ENCODE measurements around the gene UBE2E2. TPM values are rescaled to one million over a fixed set of nuclear protein-coding genes. Genes with fewer than 3 reads are reported as not detected.

Gene UBE2E2
- total and polyA plus RNA-seq, 2 donors (not counting 1 experiment from before 2014, with no cell fraction given) = 16.0 to 45.0 TPM

DNA sequence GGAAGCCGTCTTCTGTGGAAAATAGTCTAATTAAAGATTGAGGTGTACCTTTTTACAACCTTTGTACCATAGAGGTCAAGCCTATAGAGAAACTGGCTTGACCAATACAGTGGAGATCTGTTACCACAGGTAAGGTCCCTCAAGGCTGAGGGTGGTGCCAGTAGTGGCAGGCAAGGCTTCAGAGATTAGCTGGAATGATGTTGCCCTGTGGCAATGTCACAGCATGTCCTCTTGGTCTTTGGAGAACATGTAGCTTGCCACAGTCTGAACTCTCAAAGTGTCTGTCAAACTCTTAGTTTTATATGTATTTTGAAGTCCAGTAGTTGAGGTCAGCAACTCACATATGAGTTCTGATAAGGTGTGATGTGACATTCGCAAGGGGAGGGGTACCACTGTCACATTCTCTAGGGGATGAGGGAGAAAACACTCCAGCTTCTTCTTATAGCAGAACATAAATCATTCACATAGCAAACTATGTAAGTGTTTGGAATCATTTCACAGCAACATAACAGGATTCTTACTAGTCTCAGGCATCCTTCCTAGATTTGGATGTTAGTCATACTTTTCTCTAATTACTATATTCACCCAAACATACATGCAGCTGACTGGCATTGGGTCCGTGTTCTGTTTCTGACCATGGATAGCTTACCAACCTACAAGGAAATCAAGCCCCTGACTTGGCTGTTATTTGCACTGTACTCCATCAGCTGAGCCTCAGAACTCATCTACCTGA, 173.6 kb downstream of the UBE2E2 start:
- peaks cover 52% of the 10 kb centered on the region for H3K4me1 Mint-ChIP-seq
- no peaks in the 10 kb centered on the region for H4K20me1 ChIP-seq (ENCODE audit: control insufficient read depth, insufficient read depth, low read length, poor library complexity, severe bottlenecking)
- no peak overlapping the region for H3K4me3 Mint-ChIP-seq

More for the DNA sequence above, 173.6 kb downstream of the UBE2E2 start:
- Histone ChIP-seq H3K4me1 (ENCODE audit: control insufficient read depth in 2 of 2, insufficient read depth in 2 of 2, low read length in 2 of 2) (peaks cover 19 to 27% of the 10 kb centered on the region in 2 donors), H3K27me3 (replicated peaks in 1 of 4; ENCODE audit: control extremely low read depth in 1 of 4, control insufficient read depth in 3 of 4, insufficient read depth in 4 of 4, low read length in 3 of 4) (no peaks in the 10 kb centered on the region), H2AFZ (ENCODE audit: insufficient read depth, low read depth, low read length, poor library complexity, severe bottlenecking) (peak overlapping the region; percentile 16), H3K27ac (ENCODE audit: low read length in 2 of 2) (peak overlapping the region in 1 of 2 donors; percentile 66), H3K4me3 (ENCODE audit: control extremely low read depth in 1 of 5, extremely low read depth in 1 of 5, insufficient read depth in 1 of 5, low read depth in 2 of 5, low read length in 4 of 5) (no peak overlapping the region), H3K36me3 (replicated peaks in 1 of 2; ENCODE audit: control extremely low read depth in 1 of 2, control insufficient read depth in 1 of 2, extremely low read depth in 1 of 2, insufficient read depth in 2 of 2, low read length in 1 of 2) (no peaks in the 10 kb centered on the region), H3K9ac (ENCODE audit: low read length) (peak overlapping the region; percentile 24), H3K4me2 (replicated peaks; ENCODE audit: low read depth, low read length, poor library complexity, severe bottlenecking) (peak overlapping the region; percentile 67), H3K79me2 (ENCODE audit: control insufficient read depth, insufficient read depth, low read length) (peaks cover 62% of the 10 kb centered on the region), H3K9me3 (ENCODE audit: control extremely low read depth in 1 of 3, control insufficient read depth in 2 of 3, insufficient read depth in 1 of 3, low read length in 2 of 3) (no peaks in the 10 kb centered on the region)
- DNase-seq (no peak), ATAC-seq (ENCODE audit: low read depth) (no peak)
- 83% methylated on average over 1 of the region's 3 CpGs for WGBS (ENCODE audit: insufficient coverage)
- no peak for TF ChIP-seq EZH2 (IDR thresholded peaks at IDR 0.05; ENCODE audit: borderline replicate concordance, insufficient read depth, low read depth, low read length, poor library complexity, severe bottlenecking)
- TF ChIP-seq CTCF (IDR thresholded peaks at IDR 0.05) = no peak
- H3K27ac Mint-ChIP-seq = peak overlapping the region; percentile 28
- H3K9me3 Mint-ChIP-seq (ENCODE audit: insufficient read depth) = no peaks in the 10 kb centered on the region
- H3K27me3 Mint-ChIP-seq = no peaks in the 10 kb centered on the region
- intact Hi-C loops (cut with micrococcal nuclease) = loop anchor here (2.0 kb wide), 1 partner anchor 16 kb away; no protein-coding TSS in a partner anchor
- CTCF ChIA-PET = interaction anchor here (0.6 kb wide), 1 partner anchor 198 kb away, joined by 3 read pairs; no protein-coding TSS in a partner anchor
- POLR2A ChIA-PET = no interaction called here

All from B cell (primary cell).